ENCODE measurements around the gene HNRNPD. TPM values are rescaled to one million over a fixed set of nuclear protein-coding genes. Genes with fewer than 3 reads are reported as not detected.

The HNRNPD gene
- total RNA-seq, 5 donors from 2014 or later (not counting 1 experiment from before 2014, with no cell fraction given): 193 to 274 (median 202) TPM

Other genes with a start within 250 kb of the HNRNPD start
- 100 to 1,000 TPM; 285 to 401 (median 313) TPM for gene HNRNPDL, start 56.5 kb upstream of the HNRNPD start, total RNA-seq
- gene ENOPH1, start 56.6 kb upstream of the HNRNPD start, total RNA-seq: 10 to 100 TPM; 21.8 to 29.4 (median 25.9) TPM
- gene TMEM150C, start 188.0 kb upstream of the HNRNPD start, total RNA-seq: under 1 TPM in 2 of 5 donors, not detected in 3; 0.13 to 0.35 TPM

Data from T-cell (primary cell).